Sigmoid colon (tissue), 7 donors: ENCODE measurements around the gene MYO18B. TPM values are rescaled to one million over a fixed set of nuclear protein-coding genes. Genes with fewer than 3 reads are reported as not detected.

ENCODE experiments used
- DNase-seq: peaks from one replicate; pipeline ENCODE4 v3.0.0-alpha.2; 2019
- H3K27ac ChIP-seq, 4 donors: fragments of 200-600 bp; sonication (generic); one replicate each; pipeline ENCODE4 v1.5.1; 2016 to 2019; ENCODE audit warnings: mild to moderate bottlenecking in 1 of 4
- H3K27me3 ChIP-seq, 3 donors: fragments of 200-600 bp; sonication (generic); one replicate each; pipeline ENCODE4 v1.5.1; 2019; ENCODE audit warnings: mild to moderate bottlenecking in 1 of 3
- H3K36me3 ChIP-seq, 4 donors: fragments of 200-600 bp; sonication (generic); one replicate each; pipeline ENCODE4 v1.5.1; 2016 to 2019
- H3K4me1 ChIP-seq, 4 donors: fragments of 200-600 bp; sonication (generic); one replicate each; pipeline ENCODE4 v1.5.1; 2017 to 2019
- H3K4me3 ChIP-seq, 4 donors: fragments of 200-600 bp; sonication (generic); one replicate each; pipeline ENCODE4 v1.5.1; 2017 to 2019; ENCODE audit warnings: mild to moderate bottlenecking in 2 of 4, moderate library complexity in 1 of 4
- H3K9me3 ChIP-seq, 4 donors: fragments of 200-600 bp in 3 of 4; sonication (generic) in 3 of 4; one replicate each; pipeline versions ENCODE4 v1.5.1 to v1.6.1; 2013 to 2019
- EP300 ChIP-seq, 4 donors: sonication (generic); formaldehyde crosslinking; IDR thresholded peaks; one replicate each; pipeline ENCODE4 v1.6.1; 2017; ENCODE audit warnings: antibody characterized with exemption in 4 of 4
- POLR2A ChIP-seq, 2 donors: fragments of 450-650 bp; IDR thresholded peaks; one replicate each; pipeline ENCODE4 v1.6.1; 2016; ENCODE audit warnings: antibody characterized with exemption in 2 of 2, mild to moderate bottlenecking in 2 of 2, moderate library complexity in 2 of 2
- POLR2AphosphoS5 ChIP-seq, 4 donors: sonication (generic); formaldehyde crosslinking; IDR thresholded peaks; one replicate each; pipeline ENCODE4 v1.6.1; 2017; ENCODE audit warnings: antibody characterized with exemption in 4 of 4
- WGBS, 2 donors: extraction: QIAGEN DNeasy Blood & Tissue Kit; methylation state at CpG; one replicate each; pipeline ENCODE4 v1.1.7; 2013; 5-methylcytosine and 5-hydroxymethylcytosine counted together
- intact Hi-C: fragments of 100-400 bp; cut with DNase I; formaldehyde crosslinking; loops from one replicate; pipeline ENCODE4 v1.15.1; 2023
- polyA plus RNA-seq, 3 donors: library from polyadenylated mRNA; stranded (reverse); fragments of 200-250 nt; gene quantifications; one replicate each; pipeline ENCODE4 v1.2.3, GENCODE V29; 2013
- total RNA-seq, 4 donors: library from RNA; depleted of rRNA; stranded (reverse); fragments of >200 nt; gene quantifications; one replicate each; pipeline ENCODE4 v1.1.0, GENCODE V29; 2016
- TF ChIP-seq, protein P1 (sequence below), 4 experiments: fragments of 450-650 bp in 3 of 4; fragments of 200-600 bp in 1 of 4; IDR thresholded peaks; one replicate each; pipeline ENCODE4 v1.5.1; 2016 to 2019; ENCODE audit warnings: antibody characterized with exemption in 4 of 4, mild to moderate bottlenecking in 3 of 4, moderate library complexity in 2 of 4
- donor health status: healthy with polysubstance abuse.
- donor health status: Bipolar disorder and iron deficiency.
- donor health status: healthy.

The MYO18B gene
- total and polyA plus RNA-seq, 7 donors: under 0.01 to 0.60 (median 0.30) TPM; not detected in 3

- WGBS, 2 donors: 87 to 93% methylated on average over 2 of the region's 2 CpGs
- intact Hi-C loops: no loop called here
- Histone ChIP-seq H3K27me3 (peaks cover 0 to 5% (median 0%) of the 10 kb centered on the region in 3 donors), H3K36me3 (no peaks in the 10 kb centered on the region), H3K27ac (no peak overlapping the region), H3K4me3 (no peak overlapping the region), H3K4me1 (no peaks in the 10 kb centered on the region), H3K9me3 (no peaks in the 10 kb centered on the region)
- DNase-seq: no peak
- no peak for TF ChIP-seq EP300 (IDR thresholded peaks at IDR 0.05)
- TF ChIP-seq POLR2A (IDR thresholded peaks at IDR 0.05): no peak
- TF ChIP-seq POLR2AphosphoS5 (IDR thresholded peaks at IDR 0.05): no peak
- TF ChIP-seq, protein P1, sequence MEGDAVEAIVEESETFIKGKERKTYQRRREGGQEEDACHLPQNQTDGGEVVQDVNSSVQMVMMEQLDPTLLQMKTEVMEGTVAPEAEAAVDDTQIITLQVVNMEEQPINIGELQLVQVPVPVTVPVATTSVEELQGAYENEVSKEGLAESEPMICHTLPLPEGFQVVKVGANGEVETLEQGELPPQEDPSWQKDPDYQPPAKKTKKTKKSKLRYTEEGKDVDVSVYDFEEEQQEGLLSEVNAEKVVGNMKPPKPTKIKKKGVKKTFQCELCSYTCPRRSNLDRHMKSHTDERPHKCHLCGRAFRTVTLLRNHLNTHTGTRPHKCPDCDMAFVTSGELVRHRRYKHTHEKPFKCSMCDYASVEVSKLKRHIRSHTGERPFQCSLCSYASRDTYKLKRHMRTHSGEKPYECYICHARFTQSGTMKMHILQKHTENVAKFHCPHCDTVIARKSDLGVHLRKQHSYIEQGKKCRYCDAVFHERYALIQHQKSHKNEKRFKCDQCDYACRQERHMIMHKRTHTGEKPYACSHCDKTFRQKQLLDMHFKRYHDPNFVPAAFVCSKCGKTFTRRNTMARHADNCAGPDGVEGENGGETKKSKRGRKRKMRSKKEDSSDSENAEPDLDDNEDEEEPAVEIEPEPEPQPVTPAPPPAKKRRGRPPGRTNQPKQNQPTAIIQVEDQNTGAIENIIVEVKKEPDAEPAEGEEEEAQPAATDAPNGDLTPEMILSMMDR (IDR thresholded peaks at IDR 0.05): no peak
Measured at GRCh38 chr22:26045051-26045450, 303.1 kb downstream of the MYO18B start.

GRCh38 chr22:26045860-26046259, 303.9 kb downstream of the MYO18B start:
- H3K4me1 ChIP-seq: no peaks in the 10 kb centered on the region
- peaks cover 0 to 5% (median 0%) of the 10 kb centered on the region in 3 donors for H3K27me3 ChIP-seq
- H3K4me3 ChIP-seq: no peak overlapping the region
- no peak overlapping the region for H3K27ac ChIP-seq
- H3K36me3 ChIP-seq: no peaks in the 10 kb centered on the region
- TF ChIP-seq, protein P1 (IDR thresholded peaks at IDR 0.05): no peak
- TF ChIP-seq POLR2A (IDR thresholded peaks at IDR 0.05) (no peak), POLR2AphosphoS5 (IDR thresholded peaks at IDR 0.05) (no peak), EP300 (IDR thresholded peaks at IDR 0.05) (no peak)
- no peak for DNase-seq
- no peaks in the 10 kb centered on the region for H3K9me3 ChIP-seq
- intact Hi-C loops: no loop called here
- WGBS, 2 donors: 66 to 79% methylated on average over 3 of the region's 3 CpGs

DNA sequence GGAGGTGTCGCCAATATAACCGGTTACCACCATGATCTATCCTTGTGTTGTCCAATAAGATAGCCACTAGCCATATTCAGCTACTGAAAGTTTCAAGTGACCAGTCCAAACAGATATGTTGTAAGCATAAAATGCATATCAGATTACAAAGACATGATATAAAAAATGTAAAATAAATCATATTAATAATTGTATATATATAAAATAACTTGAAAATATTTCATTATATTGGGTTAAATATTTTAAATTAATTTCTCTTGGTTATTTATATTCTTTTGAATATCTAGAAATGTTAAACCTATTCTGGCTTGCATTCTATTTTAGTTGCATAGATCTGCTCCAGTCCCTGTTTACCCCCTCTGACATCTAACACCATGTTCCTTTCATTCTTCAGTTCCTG, 305.5 kb downstream of the MYO18B start:
- no peaks in the 10 kb centered on the region for H3K36me3 ChIP-seq
- 94 to 95% methylated on average over 2 of the region's 2 CpGs for WGBS, 2 donors
- H3K27me3 ChIP-seq: peaks cover 0 to 5% (median 0%) of the 10 kb centered on the region in 3 donors
- DNase-seq: no peak
- H3K27ac ChIP-seq: no peak overlapping the region
- H3K4me3 ChIP-seq: no peak overlapping the region
- no peaks in the 10 kb centered on the region for H3K4me1 ChIP-seq
- no peaks in the 10 kb centered on the region for H3K9me3 ChIP-seq
- TF ChIP-seq POLR2A (IDR thresholded peaks at IDR 0.05) (no peak), EP300 (IDR thresholded peaks at IDR 0.05) (no peak), POLR2AphosphoS5 (IDR thresholded peaks at IDR 0.05) (no peak)
- TF ChIP-seq, protein P1 (IDR thresholded peaks at IDR 0.05): no peak
- intact Hi-C loops: no loop called here

GRCh38 chr22:26047920-26048319, 305.9 kb downstream of the MYO18B start:
- TF ChIP-seq POLR2AphosphoS5 (IDR thresholded peaks at IDR 0.05): no peak
- TF ChIP-seq, protein P1 (IDR thresholded peaks at IDR 0.05): no peak
- Histone ChIP-seq H3K36me3 (no peaks in the 10 kb centered on the region), H3K9me3 (no peaks in the 10 kb centered on the region), H3K4me1 (no peaks in the 10 kb centered on the region), H3K27ac (no peak overlapping the region), H3K4me3 (no peak overlapping the region), H3K27me3 (peaks cover 0 to 6% (median 0%) of the 10 kb centered on the region in 3 donors)
- no peak for DNase-seq
- WGBS, 2 donors: 58 to 69% methylated on average over 8 of the region's 8 CpGs
- intact Hi-C loops: no loop called here

DNA sequence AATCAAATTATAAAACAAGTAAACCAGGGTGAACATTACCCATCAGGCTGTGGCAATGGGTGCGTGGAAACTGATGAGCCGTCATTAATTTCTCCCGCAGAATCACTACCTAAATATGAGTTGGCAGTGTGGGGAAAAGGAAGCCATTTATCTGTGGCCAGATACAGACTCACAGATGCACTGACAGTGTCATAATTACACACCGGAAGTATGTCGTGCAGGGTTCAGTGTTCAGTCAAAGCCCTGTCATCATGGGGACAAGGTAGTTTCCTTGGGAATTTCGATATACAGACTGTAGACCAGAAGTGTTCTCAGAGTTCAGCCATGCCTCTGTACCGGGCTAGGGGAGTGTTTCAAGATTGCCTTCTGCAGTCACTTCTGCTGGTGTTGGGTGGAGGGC, 308.1 kb downstream of the MYO18B start:
- H3K27me3 ChIP-seq: peaks cover 0 to 13% (median 0%) of the 10 kb centered on the region in 3 donors
- intact Hi-C loops: no loop called here
- WGBS, 2 donors: 81 to 84% methylated on average over 7 of the region's 7 CpGs
- no peaks in the 10 kb centered on the region for H3K36me3 ChIP-seq
- no peak overlapping the region for H3K4me3 ChIP-seq
- no peak overlapping the region for H3K27ac ChIP-seq
- H3K9me3 ChIP-seq: no peaks in the 10 kb centered on the region
- no peak for DNase-seq
- TF ChIP-seq EP300 (IDR thresholded peaks at IDR 0.05) (no peak), POLR2AphosphoS5 (IDR thresholded peaks at IDR 0.05) (no peak), POLR2A (IDR thresholded peaks at IDR 0.05) (no peak)
- TF ChIP-seq, protein P1 (IDR thresholded peaks at IDR 0.05): no peak
- no peaks in the 10 kb centered on the region for H3K4me1 ChIP-seq
